Measurements from ENCODE around the gene VWA3A. TPM values are rescaled to one million over a fixed set of nuclear protein-coding genes. Genes with fewer than 3 reads are reported as not detected.

VWA3A gene
- total RNA-seq, 4 donors from 2014 or later: 0.35 to 0.40 TPM; not detected in 2

DNA sequence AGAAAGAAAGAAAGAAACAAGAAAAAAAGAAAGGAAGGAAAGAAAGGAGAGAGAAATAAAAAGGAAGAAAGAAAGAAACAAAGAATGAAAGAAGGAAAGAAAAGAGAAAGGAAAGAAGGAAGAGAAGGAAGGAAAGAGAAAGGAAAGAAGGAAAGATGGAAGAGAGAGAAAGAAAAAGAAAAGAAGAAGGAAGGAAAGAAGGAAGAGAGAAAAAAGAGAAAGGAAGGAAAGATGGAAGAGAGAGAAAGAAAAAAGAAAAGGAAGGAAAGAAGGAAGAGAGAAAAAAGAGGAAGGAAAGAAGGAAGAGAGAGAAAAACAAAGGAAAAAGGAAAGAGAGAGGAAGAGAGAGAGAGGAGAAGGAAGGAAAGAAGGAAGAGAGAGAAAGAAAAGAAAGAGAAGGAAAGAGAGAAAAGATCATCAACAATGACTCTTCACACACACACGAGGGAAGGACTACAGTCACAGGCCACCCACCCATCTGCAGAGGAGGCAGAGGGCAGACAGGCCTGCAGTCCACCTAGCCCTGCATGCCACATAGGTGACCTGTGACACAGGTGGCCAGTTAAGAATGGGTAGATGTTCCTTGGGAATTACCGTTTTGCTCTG, 23.9 kb downstream of the VWA3A start:
- TF ChIP-seq, protein P1, sequence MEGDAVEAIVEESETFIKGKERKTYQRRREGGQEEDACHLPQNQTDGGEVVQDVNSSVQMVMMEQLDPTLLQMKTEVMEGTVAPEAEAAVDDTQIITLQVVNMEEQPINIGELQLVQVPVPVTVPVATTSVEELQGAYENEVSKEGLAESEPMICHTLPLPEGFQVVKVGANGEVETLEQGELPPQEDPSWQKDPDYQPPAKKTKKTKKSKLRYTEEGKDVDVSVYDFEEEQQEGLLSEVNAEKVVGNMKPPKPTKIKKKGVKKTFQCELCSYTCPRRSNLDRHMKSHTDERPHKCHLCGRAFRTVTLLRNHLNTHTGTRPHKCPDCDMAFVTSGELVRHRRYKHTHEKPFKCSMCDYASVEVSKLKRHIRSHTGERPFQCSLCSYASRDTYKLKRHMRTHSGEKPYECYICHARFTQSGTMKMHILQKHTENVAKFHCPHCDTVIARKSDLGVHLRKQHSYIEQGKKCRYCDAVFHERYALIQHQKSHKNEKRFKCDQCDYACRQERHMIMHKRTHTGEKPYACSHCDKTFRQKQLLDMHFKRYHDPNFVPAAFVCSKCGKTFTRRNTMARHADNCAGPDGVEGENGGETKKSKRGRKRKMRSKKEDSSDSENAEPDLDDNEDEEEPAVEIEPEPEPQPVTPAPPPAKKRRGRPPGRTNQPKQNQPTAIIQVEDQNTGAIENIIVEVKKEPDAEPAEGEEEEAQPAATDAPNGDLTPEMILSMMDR (IDR thresholded peaks at IDR 0.05): no peak
- TF ChIP-seq POLR2AphosphoS5 (IDR thresholded peaks at IDR 0.05) (no peak), EP300 (IDR thresholded peaks at IDR 0.05) (no peak), POLR2A (IDR thresholded peaks at IDR 0.05) (no peak)
- no peak for ATAC-seq
- no peaks in the 10 kb centered on the region for H3K9me3 ChIP-seq
- no peak overlapping the region for H3K27ac ChIP-seq
- H3K27me3 ChIP-seq: no peaks in the 10 kb centered on the region
- WGBS, 2 donors (ENCODE audit: low coverage in 1 of 2): 44 to 63% methylated on average over 1 to 2 of the region's 2 CpGs
- no peaks in the 10 kb centered on the region for H3K4me1 ChIP-seq
- no peak overlapping the region for H3K4me3 ChIP-seq
- H3K36me3 ChIP-seq: no peaks in the 10 kb centered on the region

DNA sequence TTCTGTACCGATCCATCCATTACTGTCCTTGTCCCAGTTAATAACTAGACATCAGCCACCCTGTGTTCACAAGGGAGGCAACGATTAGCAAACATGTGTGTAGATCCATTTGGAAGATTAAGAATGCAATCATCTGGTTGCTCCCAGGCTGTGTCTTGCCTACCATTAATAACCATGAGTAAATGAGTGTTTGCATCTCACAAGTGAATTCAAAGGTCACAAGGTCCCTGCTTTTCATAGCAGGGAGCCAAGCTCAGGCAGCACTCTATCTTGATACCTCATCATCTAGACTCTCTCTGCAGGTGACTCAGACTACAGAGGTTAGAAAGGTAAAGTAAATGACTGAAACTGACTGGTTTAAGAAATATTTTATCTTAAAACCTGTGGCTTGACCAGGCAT, 25.3 kb downstream of the VWA3A start:
- no peaks in the 10 kb centered on the region for H3K36me3 ChIP-seq
- H3K4me3 ChIP-seq: no peak overlapping the region
- TF ChIP-seq EP300 (IDR thresholded peaks at IDR 0.05): no peak
- no peak for ATAC-seq
- H3K9me3 ChIP-seq: no peaks in the 10 kb centered on the region
- H3K27me3 ChIP-seq: no peaks in the 10 kb centered on the region
- no peak overlapping the region for H3K27ac ChIP-seq
- WGBS, 2 donors (ENCODE audit: low coverage in 1 of 2): 71 to 95% methylated on average over 1 to 2 of the region's 2 CpGs
- no peaks in the 10 kb centered on the region for H3K4me1 ChIP-seq

DNA sequence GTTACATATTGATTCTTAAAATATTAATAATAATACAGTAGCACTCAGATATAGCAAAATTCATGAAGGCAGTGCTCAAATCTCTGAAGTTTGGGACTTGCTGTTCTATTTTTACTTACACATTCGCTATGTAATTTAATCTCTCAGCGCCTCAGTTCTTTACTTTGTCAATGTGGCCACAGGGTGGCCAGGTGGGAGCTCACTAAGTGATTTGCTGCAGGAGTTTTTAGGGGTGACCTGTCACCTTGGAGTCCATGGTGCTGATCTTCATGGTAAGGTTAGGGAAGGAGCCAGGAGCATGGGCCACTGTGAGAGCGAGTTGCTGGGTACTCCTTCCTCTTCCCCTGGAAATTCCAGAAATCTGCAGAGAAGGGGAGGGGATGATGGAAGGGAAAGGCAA, 28.1 kb downstream of the VWA3A start:
- no peak overlapping the region for H3K4me3 ChIP-seq
- H3K9me3 ChIP-seq: no peaks in the 10 kb centered on the region
- no peak overlapping the region for H3K27ac ChIP-seq
- no peaks in the 10 kb centered on the region for H3K4me1 ChIP-seq
- 70 to 84% methylated on average over 3 of the region's 3 CpGs for WGBS, 2 donors (ENCODE audit: low coverage in 1 of 2)
- ATAC-seq: no peak
- no peaks in the 10 kb centered on the region for H3K27me3 ChIP-seq
- TF ChIP-seq POLR2AphosphoS5 (IDR thresholded peaks at IDR 0.05) (no peak), EP300 (IDR thresholded peaks at IDR 0.05) (no peak), POLR2A (IDR thresholded peaks at IDR 0.05) (no peak)
- TF ChIP-seq, protein P1 (IDR thresholded peaks at IDR 0.05): no peak
- no peaks in the 10 kb centered on the region for H3K36me3 ChIP-seq

DNA sequence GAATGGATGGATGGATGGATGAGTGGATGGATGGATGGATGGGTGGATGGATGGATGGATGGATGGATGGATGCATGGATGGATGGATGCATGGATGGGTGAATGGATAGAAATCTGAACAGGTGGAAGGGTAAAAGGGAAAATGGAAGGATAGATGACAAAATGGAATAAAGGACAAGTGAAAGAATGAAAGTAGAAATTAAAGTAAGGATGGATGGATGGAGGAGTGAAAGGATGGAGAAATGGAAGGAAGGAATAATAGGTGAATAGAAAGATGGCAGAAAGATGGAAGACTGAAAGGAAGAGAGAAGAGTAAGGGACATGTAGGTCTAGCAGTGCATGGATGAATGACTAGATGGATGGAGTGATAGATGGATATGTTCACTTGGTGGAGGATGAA, 29.9 kb downstream of the VWA3A start:
- ATAC-seq: no peak
- no peak overlapping the region for H3K27ac ChIP-seq
- no peaks in the 10 kb centered on the region for H3K36me3 ChIP-seq
- no peaks in the 10 kb centered on the region for H3K27me3 ChIP-seq
- TF ChIP-seq POLR2AphosphoS5 (IDR thresholded peaks at IDR 0.05): no peak
- no peaks in the 10 kb centered on the region for H3K9me3 ChIP-seq
- no peak overlapping the region for H3K4me3 ChIP-seq
- no peaks in the 10 kb centered on the region for H3K4me1 ChIP-seq

DNA sequence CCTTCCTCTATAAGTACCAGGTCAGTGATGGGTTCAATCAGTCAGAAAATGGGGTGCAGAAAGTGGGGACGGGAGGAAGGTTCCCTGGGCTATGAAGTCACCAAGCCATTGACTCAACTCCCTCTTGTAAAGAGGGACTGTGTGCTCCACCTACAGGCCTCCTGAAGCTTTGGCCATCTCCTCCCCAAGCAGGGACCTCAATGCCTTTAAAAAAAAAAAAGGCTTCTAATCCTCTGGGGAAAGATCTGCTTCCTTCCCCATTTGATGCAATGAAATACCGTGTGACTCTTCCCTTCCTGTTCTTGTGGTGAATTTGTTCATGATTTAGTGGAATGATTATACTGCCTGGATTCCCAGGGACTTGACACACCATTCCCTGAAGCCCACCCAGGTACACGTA, 30.8 kb downstream of the VWA3A start:
- ATAC-seq: no peak
- WGBS, 2 donors (ENCODE audit: low coverage in 1 of 2): 0 to 26% methylated on average over 1 to 2 of the region's 3 CpGs
- Histone ChIP-seq H3K9me3 (no peaks in the 10 kb centered on the region), H3K27ac (no peak overlapping the region), H3K36me3 (no peaks in the 10 kb centered on the region), H3K4me3 (no peak overlapping the region), H3K27me3 (no peaks in the 10 kb centered on the region), H3K4me1 (no peaks in the 10 kb centered on the region)
- TF ChIP-seq, protein P1 (IDR thresholded peaks at IDR 0.05): no peak
- no peak for TF ChIP-seq POLR2A (IDR thresholded peaks at IDR 0.05)
- no peak for TF ChIP-seq EP300 (IDR thresholded peaks at IDR 0.05)

DNA sequence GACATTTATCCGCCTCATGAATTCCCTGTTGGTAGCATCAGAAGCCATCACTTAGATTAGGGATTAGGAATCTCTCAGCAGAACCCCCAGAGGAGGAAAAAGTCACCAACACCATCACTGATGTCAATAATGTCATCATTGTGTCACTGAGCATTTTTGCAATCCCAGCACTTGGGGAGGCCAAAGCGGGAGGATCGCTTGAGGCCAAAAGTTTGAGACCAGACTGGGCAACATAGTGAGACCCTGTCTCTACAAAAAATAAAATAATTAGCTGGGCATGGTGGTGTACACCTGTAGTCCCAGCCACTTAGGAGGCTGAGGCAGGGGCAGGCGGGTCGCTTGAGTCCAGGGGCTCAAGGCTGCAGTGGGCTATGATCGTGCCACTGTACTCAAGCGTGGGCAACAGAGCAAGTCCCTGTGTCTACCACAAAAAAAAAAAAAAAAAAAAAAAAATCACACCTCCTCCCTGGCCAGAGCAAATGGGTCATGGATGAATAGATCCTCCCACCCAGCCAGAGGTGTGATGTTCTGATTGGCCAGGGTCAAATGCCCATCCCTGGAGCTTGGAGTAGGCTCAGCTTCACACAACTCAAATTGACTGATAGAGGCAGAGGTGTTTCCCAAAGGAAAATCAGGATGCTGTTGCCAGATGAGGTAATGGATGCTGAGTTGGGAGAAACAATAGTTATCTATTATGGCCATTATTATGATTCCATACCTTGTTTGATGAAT, 31.6 kb downstream of the VWA3A start:
- no peaks in the 10 kb centered on the region for H3K27me3 ChIP-seq
- no peak for ATAC-seq
- H3K4me1 ChIP-seq: no peaks in the 10 kb centered on the region
- TF ChIP-seq POLR2AphosphoS5 (IDR thresholded peaks at IDR 0.05) (no peak), POLR2A (IDR thresholded peaks at IDR 0.05) (no peak), EP300 (IDR thresholded peaks at IDR 0.05) (no peak)
- TF ChIP-seq, protein P1 (IDR thresholded peaks at IDR 0.05): no peak
- no peaks in the 10 kb centered on the region for H3K9me3 ChIP-seq
- H3K36me3 ChIP-seq: no peaks in the 10 kb centered on the region
- WGBS, 2 donors (ENCODE audit: low coverage in 1 of 2): 91 to 100% methylated on average over 1 to 6 of the region's 7 CpGs
- no peak overlapping the region for H3K4me3 ChIP-seq
- H3K27ac ChIP-seq: no peak overlapping the region

Data from gastroesophageal sphincter (tissue), 4 donors.